Activated effector memory CD4-positive, alpha-beta T cell treated with anti-CD3 and anti-CD28 coated beads, Interleukin-2, amount 50 U/mL, for 16 hours (primary cell): Measurements from ENCODE around the gene GNG14.
"Not testable (repeated sequence)": the region's sequence is repeated elsewhere in the genome, so short reads cannot be mapped to it uniquely, and the experiment has no call there.

ENCODE experiments used
- DNase-seq: peaks from one replicate; pipeline ENCODE4 v3.0.0-alpha.2; 2020

Gene GNG14

DNA sequence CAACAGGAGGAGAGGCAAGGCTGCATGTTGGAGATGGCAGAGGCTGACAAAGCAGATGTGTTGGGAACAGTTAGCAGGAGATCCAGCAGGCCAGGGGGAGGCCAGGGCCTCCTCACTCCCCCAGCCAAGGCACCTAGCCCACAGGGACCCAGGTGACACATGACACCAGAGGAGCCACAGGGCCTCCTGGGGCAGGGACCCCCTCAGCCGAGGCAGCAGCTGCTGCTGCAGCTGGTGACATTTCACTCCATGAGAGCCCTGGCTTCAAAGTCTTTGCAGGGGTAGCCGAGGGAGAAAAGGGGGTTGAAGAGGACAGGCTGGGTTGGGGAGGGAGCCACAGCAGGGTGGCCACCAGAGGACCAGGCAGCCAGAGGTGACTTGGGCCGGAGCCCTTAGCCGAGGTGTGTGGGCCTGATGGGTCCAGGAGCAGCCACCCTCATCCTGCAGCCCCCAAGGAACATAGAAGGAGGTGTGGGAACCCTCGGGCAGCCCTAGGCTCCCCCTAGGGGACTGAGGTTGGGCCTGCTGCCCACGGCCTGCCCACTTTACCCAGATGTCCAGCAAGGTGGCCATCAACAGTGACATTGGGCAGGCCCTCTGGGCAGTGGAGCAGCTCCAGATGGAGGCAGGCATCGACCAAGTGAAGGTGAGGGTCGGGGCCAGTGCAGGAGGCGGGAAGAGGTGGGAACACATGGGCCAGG, at the start of gene GNG14:
GNG14 (plus strand) TSS at position 503 of the 701 bp plus-strand sequence; CDS start at position 554, 51 bp downstream.
- DNase-seq: no peak

DNA sequence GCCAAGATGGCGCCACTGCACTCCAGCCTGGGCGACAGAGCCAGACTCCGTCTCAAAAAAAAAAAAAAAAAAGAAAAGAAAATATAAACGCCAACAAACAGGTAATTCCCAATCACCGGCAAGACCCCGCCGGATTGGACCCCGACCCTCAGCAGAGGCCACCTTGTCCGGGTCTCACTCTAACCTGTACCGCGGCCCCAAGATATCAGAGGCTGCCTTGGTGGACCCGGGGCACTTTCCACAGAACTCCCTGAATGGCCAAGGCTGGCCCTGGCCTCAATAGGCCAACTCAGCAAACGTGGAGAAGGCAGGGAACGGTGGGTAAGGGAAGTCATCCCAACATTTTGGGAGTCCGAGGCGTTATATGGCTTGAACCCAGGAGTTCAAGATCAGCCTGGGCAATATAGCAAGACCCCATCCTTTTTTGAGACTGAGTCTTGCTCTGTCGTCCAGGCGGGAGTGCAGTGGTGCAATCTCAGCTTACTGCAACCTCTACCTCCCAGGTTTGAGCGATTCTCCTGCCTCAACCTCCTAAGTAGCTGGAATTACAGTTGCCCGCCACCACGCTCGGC, 49.1 kb upstream of the GNG14 start:
- no peak for DNase-seq

DNA sequence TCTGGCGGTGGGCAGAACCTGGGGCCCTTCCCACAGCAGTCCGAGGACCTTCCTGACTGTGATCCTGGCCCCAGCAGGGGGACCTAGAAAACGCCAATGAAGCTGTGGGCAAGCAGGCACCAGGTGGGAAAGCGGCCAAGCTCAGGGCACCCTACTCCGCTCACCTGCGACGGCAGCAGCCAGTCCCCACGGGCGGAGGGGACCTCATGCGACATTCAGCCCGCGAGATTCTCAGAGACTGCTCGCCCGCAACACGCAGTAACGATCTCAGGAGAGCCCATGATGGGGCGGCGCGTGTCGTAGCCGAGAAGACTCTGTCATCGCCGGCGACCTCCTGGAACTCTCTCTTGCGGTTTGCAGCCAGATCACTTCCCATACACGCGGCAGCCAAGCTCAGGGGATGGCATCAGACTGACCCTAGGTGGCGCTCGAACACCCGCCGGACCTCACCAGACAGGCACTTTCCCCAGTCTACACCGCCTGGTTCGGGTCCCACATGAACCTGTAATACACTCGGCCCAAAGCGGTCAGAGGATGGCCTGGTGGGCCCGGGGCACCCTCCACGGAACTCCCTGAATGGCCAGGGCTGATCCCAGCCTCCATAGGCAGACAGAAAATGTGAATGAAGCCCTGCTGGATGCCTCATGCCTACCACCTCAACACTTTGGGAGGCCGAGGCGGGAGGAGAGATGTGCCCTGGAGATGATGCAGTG, 47.7 kb upstream of the GNG14 start:
- peak; percentile 93 for DNase-seq

DNA sequence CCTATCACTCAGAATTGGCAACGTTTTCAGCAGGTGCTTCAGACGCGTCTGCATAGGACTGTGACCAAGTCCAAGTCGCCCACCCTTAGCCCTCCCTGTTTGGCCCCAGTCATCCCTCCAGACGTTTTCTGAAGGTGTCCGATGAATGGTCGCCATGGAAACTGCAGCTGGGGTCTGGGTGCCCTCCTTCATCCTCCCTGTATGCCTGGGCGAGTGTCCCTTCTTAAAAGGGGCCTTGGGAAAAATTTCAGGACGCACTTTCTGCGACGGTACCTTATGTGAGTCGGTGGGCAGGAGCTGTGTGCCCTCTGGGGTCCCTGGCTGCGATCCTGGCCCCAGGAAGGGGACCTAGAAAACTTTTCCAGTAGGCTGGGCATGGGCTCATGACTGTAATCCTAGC, 46.3 kb upstream of the GNG14 start:
- no peak for DNase-seq

DNA sequence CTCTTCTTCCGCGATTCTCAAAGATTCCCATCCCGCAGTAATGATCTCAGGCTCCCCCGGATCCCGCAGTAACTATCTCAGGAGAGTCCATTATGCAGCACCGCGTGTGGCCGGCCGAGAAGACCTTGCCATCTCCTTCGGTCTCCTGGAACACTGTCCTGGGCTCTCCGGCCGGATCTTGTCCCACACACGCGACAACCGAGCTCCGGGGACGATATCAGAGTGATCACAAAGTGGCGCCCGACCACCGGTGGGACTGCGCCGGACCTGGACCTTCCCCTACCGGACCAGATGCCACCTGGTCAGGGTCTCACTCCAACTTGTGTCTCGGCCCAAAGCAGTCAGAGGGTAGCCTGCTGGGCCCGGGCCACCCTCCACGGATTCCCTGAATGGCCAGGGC, 45.3 kb upstream of the GNG14 start:
- no peak for DNase-seq

DNA sequence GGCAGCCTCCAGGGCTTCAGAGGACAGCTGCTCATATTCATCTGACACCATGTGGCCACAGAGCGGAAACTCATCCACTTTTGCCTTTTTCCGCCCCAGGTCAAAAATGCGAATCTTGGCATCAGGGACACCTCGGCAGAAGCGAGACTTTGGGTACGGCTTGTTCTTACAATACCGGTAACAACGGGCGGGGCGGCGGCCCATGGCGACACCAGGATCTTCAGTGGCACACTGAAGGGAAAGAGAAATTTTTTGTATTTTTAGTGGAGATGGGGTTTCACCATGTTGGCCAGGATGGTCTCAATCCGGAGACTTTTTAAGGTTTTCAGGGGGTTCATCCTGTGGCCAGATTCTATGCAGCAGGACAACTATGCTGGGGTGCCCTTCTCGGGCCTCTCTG, 44.1 kb upstream of the GNG14 start:
- DNase-seq: not testable (repeated sequence)

DNA sequence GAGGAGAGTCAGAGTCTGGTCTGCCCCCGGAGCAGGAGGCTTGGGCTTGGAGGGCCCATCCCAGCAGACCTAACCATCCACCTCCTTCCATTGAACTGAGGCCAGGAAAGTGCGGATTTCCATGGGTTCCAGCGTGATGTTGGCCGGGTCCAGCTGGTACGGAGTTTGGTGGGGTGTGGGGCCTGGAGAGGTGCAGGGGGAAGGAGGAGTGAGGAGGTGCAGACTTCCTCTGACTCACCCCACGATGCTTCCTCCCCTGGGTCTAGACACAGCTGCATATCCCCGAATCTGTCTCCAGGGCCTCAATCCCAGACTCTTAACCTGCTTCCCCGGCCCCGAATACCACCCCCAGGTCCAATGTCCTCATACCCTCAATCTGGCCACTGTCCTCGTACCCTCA, 41.2 kb upstream of the GNG14 start:
- DNase-seq: no peak

DNA sequence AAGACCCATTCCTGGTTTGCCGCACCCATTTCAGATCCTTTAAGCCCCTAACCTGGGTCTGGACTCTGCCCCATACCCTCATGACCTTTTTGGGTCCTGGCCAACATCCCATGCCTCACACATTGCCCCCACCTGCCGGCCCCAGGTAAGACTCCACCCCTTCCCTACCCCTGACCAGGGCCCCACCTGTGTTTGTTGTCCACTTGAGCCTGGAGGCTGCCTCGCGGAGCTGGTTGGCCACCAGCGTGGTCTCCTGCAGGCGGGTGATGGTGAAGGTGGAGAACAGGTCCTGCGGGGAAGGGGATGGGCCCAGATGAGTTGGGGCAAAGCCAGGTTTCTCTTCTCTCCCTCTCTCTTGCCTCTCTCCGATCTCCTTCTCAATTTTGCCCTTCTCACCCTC, 40.8 kb upstream of the GNG14 start:
- no peak for DNase-seq

DNA sequence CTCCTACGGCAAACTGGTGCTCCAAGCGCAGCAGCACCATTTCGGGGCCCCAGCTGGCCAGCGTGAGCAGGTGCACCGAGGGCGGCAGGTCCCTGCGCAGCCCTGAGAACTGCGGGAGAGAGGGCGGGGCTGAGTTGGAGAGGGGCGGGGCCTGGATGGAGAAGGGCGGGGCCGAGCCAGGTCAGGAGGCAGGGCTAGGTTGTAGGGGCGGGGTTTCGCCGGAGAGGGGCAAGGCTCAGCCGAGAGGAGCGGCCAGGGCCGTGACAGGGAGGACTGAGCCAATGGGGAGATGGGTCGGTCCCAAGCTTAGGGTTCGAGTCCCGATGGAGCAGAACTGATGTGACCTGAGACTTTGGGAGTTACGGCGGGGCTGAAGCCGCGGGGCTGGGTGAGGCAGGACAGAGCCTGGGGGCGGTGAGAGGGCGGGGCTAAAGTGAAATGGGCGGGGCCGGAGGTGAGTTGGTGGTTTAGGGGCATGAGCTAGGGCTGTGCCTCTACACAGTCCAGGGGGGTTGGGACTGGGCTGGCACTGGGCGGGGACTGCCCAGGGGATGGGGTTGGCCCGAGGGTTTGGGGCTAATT, 40.2 kb upstream of the GNG14 start:
- DNase-seq: peak; percentile 69

DNA sequence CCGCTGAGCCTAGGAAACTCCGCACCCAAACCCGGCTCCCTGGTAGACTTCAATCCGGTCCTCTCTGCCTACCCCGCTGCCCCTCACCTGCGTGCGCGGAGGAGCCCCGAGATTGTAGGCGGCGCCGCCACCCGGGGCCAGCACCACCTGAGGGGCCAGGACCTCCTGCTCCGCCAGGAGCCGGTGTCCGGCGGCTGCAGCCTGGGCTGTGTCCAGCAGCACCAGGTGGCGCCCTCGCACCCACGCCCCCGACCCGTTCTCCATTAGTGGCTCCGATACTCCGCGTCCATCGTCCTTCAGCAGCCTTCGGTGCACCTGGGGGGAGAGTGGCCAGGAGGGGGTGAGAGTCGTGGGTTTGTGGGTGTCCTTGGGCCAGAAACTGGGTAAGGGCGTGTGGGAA, 39.7 kb upstream of the GNG14 start:
- no peak for DNase-seq

DNA sequence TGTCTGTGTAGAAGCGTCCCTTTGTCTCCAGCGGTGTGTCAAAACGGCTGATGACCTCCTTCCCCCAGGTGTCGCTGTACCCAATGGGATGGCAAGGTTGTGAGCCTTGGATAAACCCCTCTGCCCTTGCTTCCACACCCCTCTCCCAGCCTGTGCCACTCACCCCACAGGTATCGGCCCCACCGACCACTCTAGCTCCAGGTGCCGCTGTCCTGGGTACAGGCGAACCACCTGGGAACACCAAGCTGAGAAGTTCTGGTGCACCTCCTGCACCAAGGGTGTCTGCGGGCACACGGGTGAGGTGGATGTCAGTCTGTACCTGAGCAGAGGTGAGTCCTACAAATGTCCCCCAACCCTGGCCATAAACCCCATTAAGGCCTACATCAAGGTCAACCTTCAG, 37.9 kb upstream of the GNG14 start:
- no peak for DNase-seq

DNA sequence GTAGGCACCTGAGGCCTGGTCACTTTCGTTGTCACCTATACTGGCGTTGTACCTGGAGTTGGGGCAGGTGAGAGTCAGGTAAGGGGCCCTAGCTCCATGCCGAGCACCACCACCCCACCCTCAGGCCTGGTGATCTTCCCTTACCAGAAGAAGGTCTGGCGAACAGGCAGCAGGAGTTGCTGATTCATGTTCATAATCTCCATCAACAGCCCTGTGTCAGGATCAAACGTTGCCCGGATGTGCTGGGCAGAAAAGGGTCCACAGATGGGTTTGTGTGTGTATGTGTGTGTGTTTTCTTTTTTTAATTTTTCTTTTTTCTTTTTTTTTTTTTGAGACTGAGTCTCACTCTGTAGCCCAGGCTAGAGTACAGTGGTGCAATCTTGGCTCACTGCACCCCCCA, 35.6 kb upstream of the GNG14 start:
- DNase-seq: no peak

DNA sequence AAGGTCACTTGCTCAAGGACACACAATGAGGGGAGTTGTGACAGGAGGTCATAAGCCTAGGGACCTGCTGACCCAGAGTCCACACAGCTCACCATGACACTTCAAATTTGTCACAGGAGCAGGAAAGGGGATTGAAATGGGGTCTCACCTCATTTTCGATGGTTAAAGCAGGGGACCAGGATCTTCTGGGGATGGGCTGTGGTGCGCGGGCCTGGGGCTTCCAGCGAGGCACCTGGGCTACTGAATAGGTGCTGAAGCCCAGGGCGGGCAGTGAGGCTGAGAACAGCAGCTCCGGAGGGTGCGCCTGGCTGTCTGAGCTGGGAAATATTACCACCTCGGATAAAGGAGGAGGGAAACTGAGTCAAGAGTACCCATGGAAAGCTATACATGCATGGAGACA, 32.3 kb upstream of the GNG14 start:
- DNase-seq: no peak

DNA sequence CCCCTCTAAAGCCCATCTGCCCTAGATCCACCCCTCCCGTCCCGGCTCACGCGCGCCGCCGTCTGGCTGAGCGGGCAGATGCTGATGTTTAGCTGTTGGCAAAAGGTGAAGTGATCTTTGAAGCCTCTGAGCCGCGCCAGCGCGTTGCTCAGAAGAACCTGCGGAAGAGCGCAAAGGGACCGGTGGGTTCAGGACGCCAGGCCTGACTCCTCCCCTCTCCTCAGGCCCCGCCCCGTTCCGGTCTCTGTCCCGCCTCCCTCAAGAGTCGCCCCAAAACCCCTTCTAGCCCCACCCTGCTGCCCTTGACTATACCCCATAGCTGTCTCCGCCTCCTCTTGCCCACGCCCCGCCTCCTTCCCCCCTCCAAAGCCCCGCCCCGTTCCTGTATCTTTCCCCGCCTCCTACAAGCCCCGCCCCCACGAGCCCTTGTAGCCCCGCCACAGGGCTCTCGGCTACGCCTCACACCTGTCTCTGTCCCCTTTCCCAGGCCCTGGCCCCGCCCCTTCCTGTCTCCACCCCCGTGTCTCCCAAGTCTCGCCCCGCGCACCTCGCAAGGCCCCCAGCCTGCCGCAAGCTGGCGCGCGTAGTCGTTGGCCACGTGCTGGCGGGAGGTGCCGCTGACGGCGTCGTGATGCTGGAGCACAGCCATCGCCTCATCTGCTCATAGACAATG, 30.8 kb upstream of the GNG14 start:
- DNase-seq: no peak

DNA sequence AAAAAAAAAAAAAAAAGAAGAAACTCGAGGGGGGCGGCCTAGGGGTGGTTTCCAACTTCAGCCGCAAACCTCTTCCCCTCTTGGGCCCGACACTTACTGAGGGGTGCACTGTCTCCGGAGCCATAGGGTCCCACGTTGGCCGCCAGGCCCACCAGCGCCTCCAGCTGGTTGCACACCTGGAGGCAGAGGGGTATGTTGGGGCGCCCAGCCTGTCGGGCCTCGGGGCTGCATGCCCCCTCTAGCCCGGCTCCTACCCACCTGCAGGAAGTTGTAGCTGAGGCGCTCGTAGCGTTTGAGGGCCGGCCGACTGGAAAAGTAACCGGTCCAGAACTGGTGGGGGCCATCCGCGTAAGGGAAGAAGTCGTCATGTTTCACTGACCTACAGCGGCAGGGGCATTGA, 29.8 kb upstream of the GNG14 start:
- DNase-seq: no peak

DNA sequence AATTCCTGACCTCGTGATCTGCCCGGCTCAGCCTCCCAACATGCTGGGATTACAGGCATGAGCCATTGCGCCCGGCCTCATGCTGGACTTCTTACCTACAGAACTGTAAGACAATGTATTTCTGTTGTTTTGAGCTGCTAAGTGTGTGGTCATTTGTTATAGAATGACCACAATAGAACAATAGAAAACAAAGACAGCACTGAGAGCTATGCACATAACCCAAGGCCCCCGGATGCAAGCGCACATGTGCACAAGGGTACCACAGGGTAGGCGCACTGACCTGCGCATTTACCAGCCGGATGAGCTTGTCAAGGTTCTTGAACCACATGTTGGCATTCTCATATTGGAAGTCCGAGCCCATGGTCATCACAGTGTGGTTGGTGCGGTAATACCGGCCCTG, 26.8 kb upstream of the GNG14 start:
- no peak for DNase-seq

DNA sequence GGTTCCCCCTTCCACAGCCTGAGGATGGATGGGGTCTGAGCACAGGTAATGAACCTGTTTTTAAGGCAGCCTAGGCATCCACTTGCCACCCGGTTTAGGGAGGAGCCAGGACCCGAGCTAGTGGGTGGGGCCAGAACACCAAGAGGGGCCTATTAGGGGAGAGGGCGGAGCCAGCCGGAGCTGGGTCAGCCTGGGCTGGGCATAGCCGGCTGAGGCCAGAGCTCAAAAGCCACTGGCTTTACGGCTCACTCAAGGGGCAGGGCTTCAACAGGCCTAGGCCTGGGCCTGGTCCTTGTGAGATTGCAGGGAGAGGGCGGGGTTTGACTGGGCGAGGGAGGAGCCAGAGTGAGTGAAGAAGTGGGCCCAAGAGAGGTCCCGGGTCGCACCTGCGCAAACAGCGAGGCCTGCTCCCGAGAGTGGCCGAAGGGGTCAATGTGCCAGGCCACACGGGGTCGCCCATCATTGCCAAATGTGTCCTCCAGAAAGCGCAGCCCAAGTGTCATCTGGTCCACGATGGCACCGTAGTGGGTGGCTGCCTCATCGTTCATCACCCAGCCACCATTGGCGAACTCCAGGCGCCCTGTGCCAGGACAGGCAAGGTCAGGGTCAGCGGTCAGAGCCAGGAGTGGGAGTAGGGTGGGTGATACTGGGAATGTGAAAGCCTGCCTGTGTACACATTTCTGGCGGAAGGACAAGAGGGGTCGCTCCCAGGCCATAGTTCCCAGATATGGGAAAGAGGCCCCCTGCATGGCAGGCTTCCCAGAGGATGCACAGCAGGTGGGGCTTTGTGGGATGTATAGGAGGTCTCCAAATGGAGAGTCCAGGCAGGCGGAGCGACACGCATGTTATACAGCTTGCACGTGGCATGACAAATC, 23.2 kb upstream of the GNG14 start:
- no peak for DNase-seq

DNA sequence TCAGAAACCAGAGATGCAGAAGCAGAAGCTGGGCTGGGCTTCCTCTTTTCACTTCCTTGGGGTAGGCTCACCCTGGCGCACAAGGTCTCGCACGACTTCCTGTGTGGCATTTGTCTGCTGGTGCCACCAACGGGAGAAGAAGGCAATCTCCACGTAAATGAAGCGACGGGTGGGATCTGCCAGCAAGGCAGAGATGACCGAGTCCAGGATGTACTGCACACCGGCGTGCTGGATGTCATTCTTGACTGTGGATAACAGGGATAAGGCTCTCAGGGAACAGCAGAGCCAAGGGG, 22.6 kb upstream of the GNG14 start:
- DNase-seq: peak; percentile 81

DNA sequence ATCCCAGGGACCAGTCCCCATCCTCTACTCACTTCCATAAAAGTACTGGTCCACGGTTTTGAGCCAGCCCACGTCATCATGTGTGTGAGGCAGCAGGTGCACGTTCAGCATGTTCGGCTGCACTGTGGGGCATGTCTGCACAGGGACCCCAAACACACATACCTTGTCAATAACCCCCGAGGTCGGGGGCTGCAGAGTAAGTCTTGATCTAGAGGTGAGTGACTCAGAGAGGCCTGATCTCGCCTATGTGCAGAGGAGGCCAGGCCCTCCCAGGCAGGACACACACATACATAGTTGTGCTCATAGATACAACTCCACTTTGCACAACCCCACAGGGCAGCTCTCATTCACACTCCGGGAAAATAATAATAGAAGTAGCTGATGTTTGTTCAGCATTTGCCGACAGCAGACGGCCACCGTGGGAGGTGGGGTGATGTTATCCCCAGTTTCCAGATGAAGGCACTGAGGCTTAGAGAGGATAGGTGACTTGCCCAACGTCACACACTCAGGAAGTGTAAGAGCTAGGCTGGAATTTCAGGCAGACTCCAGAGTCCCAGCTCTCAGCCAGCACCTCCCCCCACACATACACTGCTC, 22.0 kb upstream of the GNG14 start:
- peak; percentile 71 for DNase-seq

DNA sequence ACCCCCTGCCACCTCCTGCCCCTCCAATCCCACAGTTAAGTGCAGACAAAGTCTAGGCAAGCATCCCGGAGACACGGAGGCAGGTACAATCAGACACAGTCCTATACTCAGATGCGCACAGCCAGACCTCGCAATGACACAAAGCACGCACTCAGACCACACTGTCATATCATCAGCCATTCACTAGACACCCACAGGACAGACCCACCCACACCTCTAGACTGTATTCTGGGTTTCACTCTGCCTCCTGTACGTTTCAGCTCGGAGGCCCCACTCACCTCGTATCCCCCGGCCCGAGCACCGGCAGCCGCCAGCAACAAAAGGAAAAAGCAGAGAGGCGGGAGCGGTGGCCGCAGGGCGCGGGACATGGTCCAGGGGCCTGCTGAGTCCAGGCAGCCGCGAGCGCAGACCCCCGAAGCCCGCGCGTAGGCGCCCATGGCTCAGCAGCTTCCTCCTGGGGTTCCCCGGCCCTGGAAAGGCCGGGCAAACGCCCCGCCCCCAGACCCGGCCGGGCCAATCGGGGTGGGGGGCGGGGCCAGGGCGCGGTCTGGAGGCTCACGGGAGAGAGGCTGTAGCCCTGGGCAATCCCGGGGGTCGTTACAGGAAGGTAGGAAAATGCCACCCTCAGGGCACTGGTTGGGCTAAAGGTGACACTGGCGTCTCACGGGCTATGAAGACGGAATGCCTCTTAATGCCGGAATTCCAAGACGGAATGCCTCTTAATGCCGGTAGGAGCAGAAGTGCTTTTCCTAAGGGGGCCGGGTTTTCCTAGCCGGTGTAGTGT, 21.3 kb upstream of the GNG14 start, which contains the start of the genes MAN2B1 and WDR83:
MAN2B1 (minus strand) TSS at position 478 of the 784 bp plus-strand sequence; CDS start at position 437, 41 bp downstream.
WDR83 (plus strand) TSS at position 543 of the 784 bp plus-strand sequence. CDS start 2,984 bp downstream, outside the sequence.
- DNase-seq: peak; percentile 93

DNA sequence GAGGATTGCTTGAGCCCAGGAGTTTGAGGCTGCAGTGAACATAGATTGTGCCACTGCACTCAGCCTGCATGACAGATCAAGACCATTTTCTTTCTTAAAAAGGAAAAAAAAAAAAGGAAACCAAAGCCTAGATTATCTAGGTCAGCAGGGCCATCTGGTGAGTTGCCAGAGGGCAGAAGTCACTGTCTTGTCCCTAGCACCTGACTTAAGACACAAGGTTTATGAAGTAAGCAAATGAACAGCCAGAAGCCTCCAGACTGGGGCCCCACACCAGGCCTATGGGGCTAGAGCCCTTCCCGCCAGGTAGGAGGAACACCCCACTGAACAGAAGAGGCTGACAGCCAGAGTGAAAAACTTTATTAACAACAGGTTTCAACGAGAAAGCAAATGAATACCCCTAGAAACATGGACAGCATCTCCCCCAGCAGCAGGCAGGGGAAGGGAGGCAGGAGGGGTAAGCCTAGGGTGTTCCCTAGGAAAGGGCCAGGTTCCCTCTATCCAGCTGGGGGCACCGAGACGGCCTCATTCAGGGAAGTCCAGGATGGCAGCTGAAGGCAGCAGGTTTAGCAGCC, 20.0 kb upstream of the GNG14 start:
- DNase-seq: no peak
